ENCODE measurements around the gene DUSP15.

The DUSP15 gene

DNA sequence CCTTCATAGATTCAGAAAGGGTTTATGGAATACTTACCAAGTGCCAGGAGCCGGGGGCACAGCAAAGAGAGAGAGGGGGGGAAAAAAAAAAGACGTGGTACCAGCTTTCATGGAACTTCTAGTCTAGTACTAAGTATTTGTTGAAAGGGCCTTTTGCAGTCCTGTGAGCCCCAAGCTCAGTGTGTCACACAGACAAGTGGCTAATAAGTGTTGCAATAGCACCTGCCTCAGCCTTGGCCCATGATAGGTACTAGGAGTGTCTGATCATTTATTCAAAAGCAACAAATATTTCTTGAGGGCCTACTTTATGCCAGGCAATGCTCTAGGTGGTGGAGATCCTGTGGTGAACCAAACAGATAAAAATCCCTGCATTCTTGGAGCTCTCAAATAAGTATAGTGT, 43.3 kb downstream of the DUSP15 start:
- no peaks in the 10 kb centered on the region for H3K36me3 ChIP-seq (replicated peaks)
- no peaks in the 10 kb centered on the region for H3K27me3 ChIP-seq (replicated peaks)
- H3K4me3 ChIP-seq (ENCODE audit: low read depth, low read length) = no peak overlapping the region
- in situ Hi-C loops (cut with HindIII; ENCODE audit: low pct_ligation_motif_present, low sequenced_read_pairs) = no loop called here
- H3K27ac ChIP-seq = no peak overlapping the region
- DNase-seq = no peak
- TF ChIP-seq, protein P1, sequence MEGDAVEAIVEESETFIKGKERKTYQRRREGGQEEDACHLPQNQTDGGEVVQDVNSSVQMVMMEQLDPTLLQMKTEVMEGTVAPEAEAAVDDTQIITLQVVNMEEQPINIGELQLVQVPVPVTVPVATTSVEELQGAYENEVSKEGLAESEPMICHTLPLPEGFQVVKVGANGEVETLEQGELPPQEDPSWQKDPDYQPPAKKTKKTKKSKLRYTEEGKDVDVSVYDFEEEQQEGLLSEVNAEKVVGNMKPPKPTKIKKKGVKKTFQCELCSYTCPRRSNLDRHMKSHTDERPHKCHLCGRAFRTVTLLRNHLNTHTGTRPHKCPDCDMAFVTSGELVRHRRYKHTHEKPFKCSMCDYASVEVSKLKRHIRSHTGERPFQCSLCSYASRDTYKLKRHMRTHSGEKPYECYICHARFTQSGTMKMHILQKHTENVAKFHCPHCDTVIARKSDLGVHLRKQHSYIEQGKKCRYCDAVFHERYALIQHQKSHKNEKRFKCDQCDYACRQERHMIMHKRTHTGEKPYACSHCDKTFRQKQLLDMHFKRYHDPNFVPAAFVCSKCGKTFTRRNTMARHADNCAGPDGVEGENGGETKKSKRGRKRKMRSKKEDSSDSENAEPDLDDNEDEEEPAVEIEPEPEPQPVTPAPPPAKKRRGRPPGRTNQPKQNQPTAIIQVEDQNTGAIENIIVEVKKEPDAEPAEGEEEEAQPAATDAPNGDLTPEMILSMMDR (IDR thresholded peaks at IDR 0.05; ENCODE audit: low read depth, low read length, missing control alignments) = no peak

DNA sequence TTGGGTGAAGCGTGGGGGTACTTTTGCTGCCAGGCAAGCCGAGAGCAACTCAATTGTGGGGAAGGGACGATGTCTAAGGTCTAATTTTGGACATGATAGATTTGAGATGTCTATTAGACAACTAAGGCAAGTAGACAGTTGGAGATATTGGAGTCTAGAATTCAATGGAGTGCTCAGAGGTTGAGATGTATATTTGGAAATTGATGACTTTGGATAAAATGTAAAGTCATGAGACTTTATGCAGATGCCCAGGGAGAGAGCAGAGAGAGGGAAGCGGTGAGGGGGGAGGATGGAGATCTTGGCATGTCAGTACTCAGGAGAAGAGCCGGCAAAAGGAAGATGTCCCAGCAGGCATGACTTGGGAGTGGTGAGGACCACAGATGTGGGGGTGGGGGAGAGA, 44.3 kb downstream of the DUSP15 start:
- Histone ChIP-seq H3K27me3 (replicated peaks) (no peaks in the 10 kb centered on the region), H3K27ac (no peak overlapping the region), H3K4me3 (ENCODE audit: low read depth, low read length) (no peak overlapping the region), H3K36me3 (replicated peaks) (no peaks in the 10 kb centered on the region)
- no peak for DNase-seq
- in situ Hi-C loops (cut with HindIII; ENCODE audit: low pct_ligation_motif_present, low sequenced_read_pairs) = no loop called here
- TF ChIP-seq, protein P1 (IDR thresholded peaks at IDR 0.05; ENCODE audit: low read depth, low read length, missing control alignments) = no peak

DNA sequence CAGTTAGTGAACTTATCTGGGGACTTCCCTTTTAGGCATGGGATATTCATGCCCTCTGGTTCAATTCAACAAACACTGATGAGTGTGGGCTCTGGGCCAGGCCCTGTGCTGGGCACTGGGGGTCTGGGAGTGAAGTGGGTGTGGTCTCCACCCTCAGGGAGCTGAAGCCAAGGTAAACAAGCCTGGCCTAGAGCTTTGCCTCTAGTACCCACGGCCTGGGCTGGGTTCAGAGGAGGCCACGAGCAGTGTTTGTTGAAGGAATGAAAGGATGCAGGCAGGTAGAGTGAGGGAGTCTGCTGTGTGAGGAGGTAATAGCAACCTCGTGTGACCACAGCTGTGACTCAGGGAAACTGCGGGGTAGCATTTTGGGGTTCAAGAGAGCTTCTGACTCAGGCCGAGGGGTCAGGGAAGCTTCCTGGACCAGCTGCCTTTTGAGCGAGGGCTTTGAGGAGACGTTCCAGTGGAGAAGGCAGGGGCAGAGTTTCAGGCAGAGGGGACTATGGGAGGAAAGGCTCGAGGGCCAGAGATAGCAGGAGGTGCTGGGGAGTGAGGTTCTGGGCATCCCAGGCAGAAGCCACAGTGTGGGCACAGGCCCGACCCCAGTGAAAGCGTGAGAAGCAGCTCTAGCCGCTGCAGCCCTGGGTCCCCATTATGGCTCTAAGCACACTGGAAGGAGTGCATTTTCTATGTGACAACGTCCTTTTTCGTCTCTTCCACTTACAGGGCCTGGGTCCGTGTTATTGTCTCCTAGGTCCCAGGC, 45.6 kb downstream of the DUSP15 start:
- TF ChIP-seq, protein P1 (IDR thresholded peaks at IDR 0.05; ENCODE audit: low read depth, low read length, missing control alignments) = no peak
- no peak for DNase-seq
- in situ Hi-C loops (cut with HindIII; ENCODE audit: low pct_ligation_motif_present, low sequenced_read_pairs) = no loop called here

DNA sequence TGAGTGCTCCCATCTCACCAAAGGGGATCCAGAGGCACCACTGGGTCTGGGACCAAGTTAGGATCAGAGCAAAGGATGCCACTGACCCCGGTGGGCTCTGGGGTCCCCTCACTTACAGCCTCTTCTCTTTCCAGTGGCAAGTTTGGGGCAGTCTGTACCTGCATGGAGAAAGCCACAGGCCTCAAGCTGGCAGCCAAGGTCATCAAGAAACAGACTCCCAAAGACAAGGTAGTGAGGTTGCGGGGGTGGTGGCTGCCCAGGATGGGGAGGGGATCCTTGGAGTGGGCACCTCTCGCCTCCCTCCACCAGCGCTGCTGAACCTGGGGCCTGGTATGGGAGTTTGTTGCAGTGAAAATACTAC, 46.2 kb downstream of the DUSP15 start:
- H3K27ac ChIP-seq = no peak overlapping the region
- in situ Hi-C loops (cut with HindIII; ENCODE audit: low pct_ligation_motif_present, low sequenced_read_pairs) = no loop called here
- no peaks in the 10 kb centered on the region for H3K36me3 ChIP-seq (replicated peaks)
- H3K27me3 ChIP-seq (replicated peaks) = no peaks in the 10 kb centered on the region
- TF ChIP-seq, protein P1 (IDR thresholded peaks at IDR 0.05; ENCODE audit: low read depth, low read length, missing control alignments) = no peak
- DNase-seq = no peak
- H3K4me3 ChIP-seq (ENCODE audit: low read depth, low read length) = no peak overlapping the region

More for the DNA sequence above, 45.6 kb downstream of the DUSP15 start:
- no peaks in the 10 kb centered on the region for H3K36me3 ChIP-seq (replicated peaks)
- no peak overlapping the region for H3K4me3 ChIP-seq (ENCODE audit: low read depth, low read length)
- H3K27ac ChIP-seq = no peak overlapping the region
- H3K27me3 ChIP-seq (replicated peaks) = no peaks in the 10 kb centered on the region

DNA sequence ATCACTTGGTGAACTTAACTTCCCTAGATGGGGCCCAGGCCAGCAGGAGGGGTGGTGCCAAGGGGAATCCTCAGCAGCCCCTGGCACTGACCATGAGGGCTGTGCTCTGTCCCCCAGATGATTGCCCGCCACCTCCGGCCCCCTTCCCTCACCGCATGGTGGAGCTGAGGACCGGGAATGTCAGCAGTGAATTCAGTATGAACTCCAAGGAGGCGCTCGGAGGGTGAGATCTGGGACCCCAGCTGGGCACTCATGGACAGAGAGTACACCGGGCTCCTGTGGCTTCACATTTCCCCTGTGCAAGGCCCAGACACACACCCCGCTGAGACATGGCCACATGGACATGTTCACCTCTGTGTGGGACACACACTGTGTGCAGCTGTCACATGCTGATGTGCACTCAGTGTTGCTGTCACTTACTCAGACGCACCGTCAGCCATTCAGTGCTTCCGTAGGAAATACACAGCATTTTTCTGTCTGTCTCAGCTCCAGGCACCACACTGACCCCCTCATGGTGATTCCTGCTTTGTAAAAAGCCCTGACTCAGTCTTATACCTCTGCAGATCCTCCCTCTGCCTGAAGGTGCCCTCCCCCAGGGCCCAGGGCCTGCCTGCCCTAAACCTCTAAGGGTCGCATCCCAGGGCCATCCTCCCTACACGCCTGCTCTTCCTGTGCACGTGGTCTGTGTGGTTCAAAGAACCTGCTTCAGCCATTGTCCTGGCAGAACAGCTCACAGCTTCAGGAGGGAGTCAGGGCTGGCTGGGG, 46.8 kb downstream of the DUSP15 start:
- Histone ChIP-seq H3K27me3 (replicated peaks) (no peaks in the 10 kb centered on the region), H3K4me3 (ENCODE audit: low read depth, low read length) (no peak overlapping the region), H3K27ac (no peak overlapping the region), H3K36me3 (replicated peaks) (no peaks in the 10 kb centered on the region)
- in situ Hi-C loops (cut with HindIII; ENCODE audit: low pct_ligation_motif_present, low sequenced_read_pairs) = no loop called here
- TF ChIP-seq, protein P1 (IDR thresholded peaks at IDR 0.05; ENCODE audit: low read depth, low read length, missing control alignments) = peak; percentile 27
- peak; percentile 46 for DNase-seq
